ENCODE data around the gene NFIB.

NFIB gene

GRCh38 chr9:14168381-14168780 lies 145.6 kb downstream of the NFIB start:
- no peak for TF ChIP-seq CTCF (IDR thresholded peaks at IDR 0.05; ENCODE audit: low read depth, low read length, missing control alignments)
- no peak for DNase-seq (ENCODE audit: extremely low read depth, low read depth)
- H3K4me3 ChIP-seq (replicated peaks; ENCODE audit: low read depth, low read length), result no peak overlapping the region

GRCh38 chr9:14165376-14166035 lies 148.4 kb downstream of the NFIB start:
- no peak for DNase-seq (ENCODE audit: extremely low read depth, low read depth)
- no peak for TF ChIP-seq CTCF (IDR thresholded peaks at IDR 0.05; ENCODE audit: low read depth, low read length, missing control alignments)
- H3K4me3 ChIP-seq (replicated peaks; ENCODE audit: low read depth, low read length), result no peak overlapping the region

- DNase-seq (ENCODE audit: extremely low read depth, low read depth), result no peak
- H3K4me3 ChIP-seq (replicated peaks; ENCODE audit: low read depth, low read length), result no peak overlapping the region
- no peak for TF ChIP-seq CTCF (IDR thresholded peaks at IDR 0.05; ENCODE audit: low read depth, low read length, missing control alignments)
Observed at GRCh38 chr9:14164908-14165307, 149.0 kb downstream of the NFIB start.

GRCh38 chr9:14159440-14160216 lies 154.3 kb downstream of the NFIB start:
- H3K4me3 ChIP-seq (replicated peaks; ENCODE audit: low read depth, low read length), result no peak overlapping the region
- no peak for DNase-seq (ENCODE audit: extremely low read depth, low read depth)
- TF ChIP-seq CTCF (IDR thresholded peaks at IDR 0.05; ENCODE audit: low read depth, low read length, missing control alignments), result no peak

GRCh38 chr9:14158916-14159315 lies 155.0 kb downstream of the NFIB start:
- no peak overlapping the region for H3K4me3 ChIP-seq (replicated peaks; ENCODE audit: low read depth, low read length)
- DNase-seq (ENCODE audit: extremely low read depth, low read depth), result no peak
- TF ChIP-seq CTCF (IDR thresholded peaks at IDR 0.05; ENCODE audit: low read depth, low read length, missing control alignments), result no peak

GRCh38 chr9:14158136-14158813 lies 155.7 kb downstream of the NFIB start:
- TF ChIP-seq CTCF (IDR thresholded peaks at IDR 0.05; ENCODE audit: low read depth, low read length, missing control alignments), result no peak
- no peak for DNase-seq (ENCODE audit: extremely low read depth, low read depth)
- no peak overlapping the region for H3K4me3 ChIP-seq (replicated peaks; ENCODE audit: low read depth, low read length)
